ENCODE results near the gene ATP5F1C.

The ATP5F1C gene

DNA sequence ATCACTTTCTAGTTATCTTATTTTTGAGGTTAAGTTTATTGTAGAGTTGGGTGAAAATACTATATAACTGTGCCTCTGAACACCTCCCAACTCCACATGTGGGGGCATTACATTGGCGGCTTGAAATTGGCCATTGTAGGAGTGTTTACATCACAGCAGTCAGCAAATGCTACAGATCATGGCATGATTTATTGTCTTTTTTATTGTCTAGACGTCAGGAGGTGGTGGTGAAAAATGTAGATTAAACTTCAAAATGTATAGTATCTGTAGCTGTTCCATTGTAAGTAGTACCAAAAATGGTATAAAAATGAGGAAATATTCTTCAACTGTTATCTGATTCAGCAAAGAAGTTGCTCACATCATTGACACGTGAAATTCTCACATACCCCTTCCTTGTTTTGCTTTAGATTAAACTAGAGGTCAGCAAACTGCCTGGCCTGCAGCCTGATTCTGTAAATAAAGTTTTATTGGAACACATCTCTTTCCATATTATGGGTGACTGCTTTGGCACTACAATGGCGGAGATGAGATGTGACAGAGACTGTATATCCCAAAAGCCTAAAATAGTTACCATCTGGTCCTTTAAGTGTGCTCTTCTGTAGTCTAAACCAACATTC is 65.4 kb downstream of the ATP5F1C start:
- no peak for DNase-seq (ENCODE audit: low spot score)

DNA sequence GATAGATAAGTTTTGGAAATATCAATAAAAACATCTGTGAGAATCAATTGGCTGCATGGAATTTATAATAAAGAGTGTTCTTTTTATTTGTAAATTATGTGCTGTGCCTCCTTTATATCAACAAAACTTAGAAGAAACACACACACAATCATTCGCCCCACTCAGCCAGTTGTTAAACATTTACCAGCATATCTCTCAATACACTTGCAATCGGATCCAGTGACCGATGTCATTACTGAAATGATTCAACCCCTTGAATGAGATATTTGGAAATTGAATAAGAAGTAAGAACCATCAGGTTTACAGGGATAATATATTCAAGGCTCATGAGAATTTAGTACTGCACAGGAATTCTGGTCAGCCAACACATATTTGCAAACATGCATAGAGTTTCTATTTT is 65.9 kb downstream of the ATP5F1C start:
- DNase-seq (ENCODE audit: low spot score) = no peak

DNA sequence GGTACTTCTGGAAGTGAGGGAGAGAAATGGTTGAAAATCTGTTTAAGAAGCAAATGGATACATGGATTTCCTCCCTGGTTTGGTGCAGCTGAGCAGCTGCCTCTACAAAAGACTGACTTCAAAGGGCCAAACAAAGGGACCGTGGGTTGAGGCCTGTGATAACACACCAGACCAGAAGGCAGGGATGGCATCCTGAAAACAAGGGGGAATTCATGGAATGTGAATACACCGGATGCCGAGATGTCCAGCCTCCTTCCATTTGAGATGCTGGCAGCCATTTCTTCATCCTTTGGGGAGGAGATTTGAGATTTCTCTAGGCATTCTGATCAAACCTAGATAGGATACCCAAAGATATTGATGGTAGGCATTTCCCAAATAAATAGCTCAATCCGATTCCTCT is 67.2 kb downstream of the ATP5F1C start:
- DNase-seq (ENCODE audit: low spot score) = no peak

GRCh38 chr10:7856678-7857077 is 68.7 kb downstream of the ATP5F1C start:
- no peak for DNase-seq (ENCODE audit: low spot score)

DNA sequence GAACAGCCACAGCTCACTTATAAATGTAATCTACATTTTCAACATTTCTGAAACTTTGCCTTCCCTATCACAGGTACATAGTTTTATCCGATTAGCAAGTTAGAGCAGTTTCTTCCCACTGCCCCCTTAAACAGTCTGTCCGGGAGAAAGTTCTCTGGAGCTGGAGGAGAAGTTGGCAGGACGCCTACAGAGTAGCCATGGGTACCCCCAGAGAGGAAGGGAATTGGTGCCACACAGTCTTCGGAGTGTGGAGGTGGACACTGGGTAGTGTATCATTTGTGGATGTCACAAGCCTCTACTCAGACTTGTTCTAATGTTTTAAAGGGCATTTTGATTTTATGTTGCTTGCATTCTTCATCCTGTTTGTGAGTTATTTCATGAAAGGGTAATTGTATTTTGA is 69.3 kb downstream of the ATP5F1C start:
- DNase-seq (ENCODE audit: low spot score) = no peak

All from GM03348 (cell line).